ENCODE results near the gene DHPS. TPM values are rescaled to one million over a fixed set of nuclear protein-coding genes. Genes with fewer than 3 reads are reported as not detected.

The DHPS gene
- polyA plus RNA-seq, 1 experiment: 59.1 TPM

- H3K27me3 ChIP-seq (ENCODE audit: control insufficient read depth, insufficient read depth, low read length): no peaks in the 10 kb centered on the region
- ChIA-PET CTCF (no interaction called here), POLR2A (no interaction called here)
- no peak overlapping the region for H3K27ac ChIP-seq (ENCODE audit: low read depth, low read length)
- H3K4me3 ChIP-seq (ENCODE audit: low read depth, low read length): no peak overlapping the region
- peaks cover 39% of the 10 kb centered on the region for H3K9me3 ChIP-seq (ENCODE audit: control insufficient read depth, insufficient read depth, low read length)
- DNase-seq (ENCODE audit: low read depth, low spot score): no peak
- no peak for TF ChIP-seq CTCF (IDR thresholded peaks at IDR 0.05; ENCODE audit: low read depth, low read length)
Measured at GRCh38 chr19:12642506-12642905, 39.2 kb downstream of the DHPS start.

- Histone ChIP-seq H3K4me3 (ENCODE audit: low read depth, low read length) (no peak overlapping the region), H3K27ac (ENCODE audit: low read depth, low read length) (no peak overlapping the region), H3K27me3 (ENCODE audit: control insufficient read depth, insufficient read depth, low read length) (no peaks in the 10 kb centered on the region), H3K9me3 (ENCODE audit: control insufficient read depth, insufficient read depth, low read length) (peaks cover 43% of the 10 kb centered on the region)
- no peak for DNase-seq (ENCODE audit: low read depth, low spot score)
- ChIA-PET CTCF (no interaction called here), POLR2A (interaction anchor here (0.6 kb wide), 1 partner anchor 99 kb away, joined by 3 read pairs; no protein-coding TSS in a partner anchor)
- no peak for TF ChIP-seq CTCF (IDR thresholded peaks at IDR 0.05; ENCODE audit: low read depth, low read length)
Measured at GRCh38 chr19:12641456-12641855, 40.2 kb downstream of the DHPS start.

- Histone ChIP-seq H3K27me3 (ENCODE audit: control insufficient read depth, insufficient read depth, low read length) (no peaks in the 10 kb centered on the region), H3K9me3 (ENCODE audit: control insufficient read depth, insufficient read depth, low read length) (peaks cover 44% of the 10 kb centered on the region), H3K27ac (ENCODE audit: low read depth, low read length) (no peak overlapping the region), H3K4me3 (ENCODE audit: low read depth, low read length) (peak overlapping the region; percentile 7; the same call in 1 of the 2 replicates)
- DNase-seq (ENCODE audit: low read depth, low spot score): peak; percentile 24
- TF ChIP-seq CTCF (IDR thresholded peaks at IDR 0.05; ENCODE audit: low read depth, low read length): peak; percentile 78
- ChIA-PET CTCF (interaction anchor here (0.5 to 1.6 kb wide), 13 partner anchors 9 to 128 kb away, joined by 3 to 8 read pairs (median 4); partner anchors contain the start of genes MAN2B1 and WDR83), POLR2A (interaction anchor here (0.7 to 1.5 kb wide), 3 partner anchors 9 to 30 kb away, joined by 3 read pairs; partner anchors contain the start of genes ZNF490 and ZNF791)
Measured at GRCh38 chr19:12639901-12640613, 41.6 kb downstream of the DHPS start.

GRCh38 chr19:12638611-12639182, 43.0 kb downstream of the DHPS start:
- ChIA-PET POLR2A (interaction anchor here (0.7 to 1.5 kb wide), 2 partner anchors 28 to 40 kb away, joined by 3 read pairs; partner anchors contain the start of genes ZNF490 and ZNF791), CTCF (interaction anchor here (1.5 kb wide), 1 partner anchor 34 kb away, joined by 8 read pairs; no protein-coding TSS in a partner anchor)
- no peak for DNase-seq (ENCODE audit: low read depth, low spot score)
- Histone ChIP-seq H3K9me3 (ENCODE audit: control insufficient read depth, insufficient read depth, low read length) (peaks cover 44% of the 10 kb centered on the region), H3K27ac (ENCODE audit: low read depth, low read length) (no peak overlapping the region), H3K27me3 (ENCODE audit: control insufficient read depth, insufficient read depth, low read length) (no peaks in the 10 kb centered on the region), H3K4me3 (ENCODE audit: low read depth, low read length) (no peak overlapping the region)
- TF ChIP-seq CTCF (IDR thresholded peaks at IDR 0.05; ENCODE audit: low read depth, low read length): no peak

- Histone ChIP-seq H3K27ac (ENCODE audit: low read depth, low read length) (no peak overlapping the region), H3K4me3 (ENCODE audit: low read depth, low read length) (no peak overlapping the region), H3K9me3 (ENCODE audit: control insufficient read depth, insufficient read depth, low read length) (peaks cover 41% of the 10 kb centered on the region), H3K27me3 (ENCODE audit: control insufficient read depth, insufficient read depth, low read length) (no peaks in the 10 kb centered on the region)
- DNase-seq (ENCODE audit: low read depth, low spot score): no peak
- ChIA-PET POLR2A (interaction anchor here (0.7 kb wide), 1 partner anchor 26 kb away, joined by 4 read pairs; the partner anchor contains the start of genes ZNF490 and ZNF791), CTCF (no interaction called here)
- TF ChIP-seq CTCF (IDR thresholded peaks at IDR 0.05; ENCODE audit: low read depth, low read length): no peak
Measured at GRCh38 chr19:12636631-12637030, 45.0 kb downstream of the DHPS start.
